Naive thymus-derived CD4-positive, alpha-beta T cell (primary cell): Measurements from ENCODE around the gene STX3. TPM values are rescaled to one million over a fixed set of nuclear protein-coding genes. Genes with fewer than 3 reads are reported as not detected.
"Not testable (repeated sequence)": the region's sequence is repeated elsewhere in the genome, so short reads cannot be mapped to it uniquely, and the experiment has no call there.

ENCODE experiments used
- ATAC-seq: fragments of 150-1000 bp; cut with Tn5 transposase; 2 replicates; pipeline ENCODE4 v1.10.0; 2021; ENCODE audit warnings: mild to moderate bottlenecking, moderate library complexity
- CTCF ChIA-PET: fragments of 350-600 bp; sonication (Branson Sonifier 250); formaldehyde crosslinking; loops from one replicate; lab custom pipeline; 2021; ENCODE audit warnings: antibody characterized with exemption; lab: Charles Lee
- POLR2A ChIA-PET: fragments of 350-600 bp; sonication (Branson Sonifier 250); formaldehyde crosslinking; loops from one replicate; lab custom pipeline; 2021; ENCODE audit warnings: antibody characterized with exemption, inconsistent platforms; lab: Charles Lee
- DNase-seq, 9 donors: peaks; one replicate each; pipeline versions ENCODE4 v3.0.0 to v3.0.0-alpha.2; 2020 to 2022; ENCODE audit warnings: mixed read lengths in 1 of 9
- H3K27ac ChIP-seq: one replicate; pipeline ENCODE4 v1.7.0; 2013; ENCODE audit warnings: mild to moderate bottlenecking, low read depth, low read length, moderate library complexity
- H3K27me3 ChIP-seq, 2 donors: one replicate each; pipeline ENCODE4 v1.7.0; 2013; ENCODE audit warnings: low read length in 2 of 2, mild to moderate bottlenecking in 2 of 2, moderate library complexity in 2 of 2; ENCODE audit not compliant: control insufficient read depth in 2 of 2, insufficient read depth in 2 of 2
- H3K36me3 ChIP-seq, 3 experiments: 1 replicate in 2 of 3; 2 replicates in 1 of 3; pipeline ENCODE4 v1.7.0; 2013; ENCODE audit warnings: low read length in 3 of 3, mild to moderate bottlenecking in 3 of 3, moderate library complexity in 1 of 3; ENCODE audit not compliant: insufficient read depth in 3 of 3, control insufficient read depth in 2 of 3
- H3K4me1 ChIP-seq, 2 donors: one replicate each; pipeline ENCODE4 v1.7.0; 2013; ENCODE audit warnings: low read length in 2 of 2, mild to moderate bottlenecking in 2 of 2, moderate library complexity in 1 of 2; ENCODE audit not compliant: control insufficient read depth in 2 of 2, insufficient read depth in 2 of 2
- H3K4me3 ChIP-seq: 2 replicates; pipeline ENCODE4 v1.7.0; 2013; ENCODE audit warnings: mild to moderate bottlenecking, low read length
- H3K9me3 ChIP-seq, 3 experiments: 1 replicate in 2 of 3; 2 replicates in 1 of 3; pipeline ENCODE4 v1.7.0; 2013; ENCODE audit warnings: low read length in 3 of 3; ENCODE audit not compliant: control insufficient read depth in 2 of 3
- H3K27ac Mint-ChIP-seq, 9 donors: one replicate each; pipeline ENCODE4 v1.8.0; 2020 to 2022; ENCODE audit warnings: mixed read lengths in 9 of 9, mild to moderate bottlenecking in 8 of 9, moderate library complexity in 5 of 9, inconsistent platforms in 2 of 9
- H3K27me3 Mint-ChIP-seq, 5 donors: one replicate each; pipeline ENCODE4 v1.8.0; 2021 to 2022; ENCODE audit warnings: mixed read lengths in 5 of 5, mild to moderate bottlenecking in 1 of 5
- H3K36me3 Mint-ChIP-seq, 5 donors: one replicate each; pipeline ENCODE4 v1.8.0; 2020 to 2022; ENCODE audit warnings: mixed read lengths in 5 of 5, mild to moderate bottlenecking in 3 of 5, inconsistent platforms in 1 of 5
- H3K4me1 Mint-ChIP-seq, 7 donors: one replicate each; pipeline ENCODE4 v1.8.0; 2020 to 2022; ENCODE audit warnings: mixed read lengths in 7 of 7, mild to moderate bottlenecking in 3 of 7, inconsistent platforms in 1 of 7
- H3K4me3 Mint-ChIP-seq, 10 donors: one replicate each; pipeline ENCODE4 v1.8.0; 2020 to 2022; ENCODE audit warnings: mild to moderate bottlenecking in 10 of 10, mixed read lengths in 10 of 10, moderate library complexity in 6 of 10, inconsistent platforms in 2 of 10
- H3K9me3 Mint-ChIP-seq, 11 donors: one replicate each; pipeline ENCODE4 v1.8.0; 2020 to 2022; ENCODE audit warnings: mixed read lengths in 11 of 11, mild to moderate bottlenecking in 4 of 11, inconsistent platforms in 1 of 11, moderate library complexity in 1 of 11
- intact Hi-C, 2 donors: fragments of 100-400 bp; cut with micrococcal nuclease; formaldehyde crosslinking; loops; one replicate each; pipeline ENCODE4 v1.15.1; 2023
- polyA plus RNA-seq, 2 donors: library from polyadenylated mRNA; unstranded; fragments of 300-500 nt; fragmentation: Illumina TruSeq; gene quantifications; one replicate each; pipeline ENCODE4 v1.2.3, GENCODE V29; 2021
- total RNA-seq, 6 experiments: library from RNA in 5 of 6; stranded (reverse) in 5 of 6; gene quantifications; 1 replicate in 5 of 6; 2 replicates in 1 of 6; pipeline ENCODE4 v1.2.3 and lab custom pipeline; 2021 to 2026

STX3 gene
- total and polyA plus RNA-seq, 7 experiments from 2014 or later: 3.5 to 67.4 (median 10.7) TPM

DNA sequence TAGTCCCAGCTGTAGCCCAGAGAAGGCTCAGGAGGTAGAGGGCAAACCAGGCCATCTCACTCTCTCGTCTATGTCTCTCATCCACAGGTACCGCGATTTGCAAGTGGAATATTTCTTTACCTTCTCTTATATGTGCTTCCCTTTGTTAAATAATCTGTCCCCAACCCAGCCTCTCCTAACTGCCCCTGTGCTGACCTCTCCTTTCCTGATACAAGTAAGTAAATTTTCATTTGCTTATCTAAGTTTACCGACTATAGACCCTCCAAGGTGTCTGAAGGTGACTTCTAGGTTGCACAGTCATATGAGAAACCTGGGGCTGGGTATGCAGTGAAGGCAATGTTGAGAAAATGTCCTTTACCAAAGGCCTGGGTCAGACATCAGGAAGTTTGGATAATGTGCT is 90.2 kb downstream of the STX3 start, which contains the start of gene CBLIF:
Gene CBLIF, minus strand, starts transcription at position 101 of the 400 bp plus-strand sequence. Its CDS starts 46 bp downstream, at position 55.
- Mint-ChIP-seq H3K27ac (no peak within 1 kb of the TSS), H3K36me3 (no peaks in the 10 kb centered on the region), H3K9me3 (peaks cover 0 to 6% (median 0%) of the 10 kb centered on the region in 11 donors), H3K27me3 (peaks cover 0 to 10% (median 6%) of the 10 kb centered on the region in 5 donors), H3K4me1 (no peaks in the 10 kb centered on the region), H3K4me3 (no peak within 1 kb of the TSS)
- POLR2A ChIA-PET: no interaction called here
- ATAC-seq: no peak
- no peak for DNase-seq
- CTCF ChIA-PET: no interaction called here
- Histone ChIP-seq H3K27me3 (no peaks in the 10 kb centered on the region), H3K4me1 (no peaks in the 10 kb centered on the region), H3K9me3 (no peaks in the 10 kb centered on the region), H3K36me3 (no peaks in the 10 kb centered on the region), H3K4me3 (no peak within 1 kb of the TSS), H3K27ac (no peak within 1 kb of the TSS)
- intact Hi-C loops: no loop called here

DNA sequence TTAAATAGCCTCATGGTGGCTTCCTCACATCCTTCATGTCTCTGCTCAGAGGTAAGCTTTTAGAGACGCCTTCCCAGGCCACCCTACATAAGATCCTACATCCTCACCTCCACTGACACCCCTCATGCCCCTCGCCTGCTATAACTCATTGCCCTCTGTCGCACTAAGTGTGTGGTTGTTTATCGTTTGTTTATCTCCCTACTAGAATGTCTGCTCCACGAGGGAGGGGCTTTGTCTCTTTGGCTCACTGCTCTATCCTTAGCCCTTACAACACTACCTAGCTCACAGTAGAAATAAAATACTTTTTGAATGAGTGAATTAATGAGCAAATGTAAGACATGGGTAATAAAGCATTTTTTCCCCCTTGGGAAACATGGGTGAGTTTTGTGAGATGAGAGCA is 91.4 kb downstream of the STX3 start:
- Histone ChIP-seq H3K27me3 (no peaks in the 10 kb centered on the region), H3K4me1 (no peaks in the 10 kb centered on the region), H3K4me3 (no peak overlapping the region), H3K9me3 (no peaks in the 10 kb centered on the region), H3K36me3 (no peaks in the 10 kb centered on the region), H3K27ac (no peak overlapping the region)
- Mint-ChIP-seq H3K9me3 (peaks cover 0 to 9% (median 0%) of the 10 kb centered on the region in 11 donors), H3K36me3 (no peaks in the 10 kb centered on the region), H3K4me1 (no peaks in the 10 kb centered on the region), H3K4me3 (no peak overlapping the region), H3K27me3 (peaks cover 0 to 10% (median 8%) of the 10 kb centered on the region in 5 donors), H3K27ac (no peak overlapping the region)
- ChIA-PET CTCF (no interaction called here), POLR2A (no interaction called here)
- ATAC-seq: no peak
- intact Hi-C loops: no loop called here
- DNase-seq: no peak

DNA sequence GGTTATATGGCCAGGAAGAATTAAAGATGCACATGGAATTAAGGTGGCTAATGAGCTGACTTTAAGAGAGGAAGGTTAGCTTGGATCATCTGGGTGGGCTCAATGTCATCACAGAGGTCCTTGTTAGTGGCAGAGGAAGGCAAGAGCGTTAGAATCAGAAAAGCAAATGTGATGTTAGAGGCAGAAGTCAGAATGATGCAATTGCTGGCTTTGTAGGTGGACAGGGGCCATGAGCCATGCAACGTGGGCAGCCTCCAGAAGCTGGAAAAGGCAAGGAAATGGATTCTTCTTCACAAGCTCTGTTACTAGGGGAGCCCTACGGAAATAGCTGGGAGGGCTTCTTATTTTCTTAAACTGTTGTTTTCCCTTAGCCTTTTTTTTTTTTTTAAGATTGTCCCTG is 92.5 kb downstream of the STX3 start:
- CTCF ChIA-PET: no interaction called here
- Mint-ChIP-seq H3K27me3 (peaks cover 0 to 8% (median 4%) of the 10 kb centered on the region in 5 donors), H3K4me1 (no peaks in the 10 kb centered on the region), H3K27ac (no peak overlapping the region), H3K36me3 (no peaks in the 10 kb centered on the region), H3K4me3 (no peak overlapping the region), H3K9me3 (peaks cover 0 to 9% (median 0%) of the 10 kb centered on the region in 11 donors)
- Histone ChIP-seq H3K27ac (no peak overlapping the region), H3K4me3 (no peak overlapping the region), H3K27me3 (no peaks in the 10 kb centered on the region), H3K4me1 (no peaks in the 10 kb centered on the region), H3K9me3 (no peaks in the 10 kb centered on the region), H3K36me3 (no peaks in the 10 kb centered on the region)
- no peak for ATAC-seq
- no peak for DNase-seq
- intact Hi-C loops: no loop called here
- POLR2A ChIA-PET: no interaction called here

DNA sequence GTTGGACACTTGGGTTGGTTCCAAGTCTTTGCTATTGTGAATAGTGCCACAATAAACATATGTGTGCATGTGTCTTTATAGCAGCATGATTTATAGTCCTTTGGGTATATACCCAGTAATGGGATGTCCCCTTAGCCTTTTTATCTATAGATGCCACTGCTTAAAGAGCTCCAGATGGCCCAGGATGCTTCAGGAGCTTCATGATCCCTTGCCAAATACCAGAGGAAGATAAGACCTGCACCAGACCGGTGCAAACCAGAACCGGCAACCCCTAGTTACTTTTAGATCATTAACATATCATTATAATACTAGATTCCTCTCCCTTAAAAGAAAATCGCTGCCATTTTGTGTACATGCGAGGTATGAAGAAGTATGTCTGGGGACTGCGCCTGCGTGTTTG is 93.3 kb downstream of the STX3 start:
- intact Hi-C loops, CTCF ChIA-PET, H3K4me1 Mint-ChIP-seq, H3K36me3 Mint-ChIP-seq, H3K4me3 ChIP-seq, H3K4me3 Mint-ChIP-seq, H3K27me3 ChIP-seq, ATAC-seq, DNase-seq, POLR2A ChIA-PET, H3K4me1 ChIP-seq, H3K27ac Mint-ChIP-seq, H3K36me3 ChIP-seq, H3K9me3 Mint-ChIP-seq, H3K27ac ChIP-seq, H3K9me3 ChIP-seq: not testable (repeated sequence)
- peaks cover 0 to 10% (median 4%) of the 10 kb centered on the region in 5 donors for H3K27me3 Mint-ChIP-seq

- no peak overlapping the region for H3K4me3 ChIP-seq
- no peak overlapping the region for H3K27ac Mint-ChIP-seq
- ChIA-PET POLR2A (no interaction called here), CTCF (no interaction called here)
- DNase-seq: no peak
- H3K27ac ChIP-seq: no peak overlapping the region
- peaks cover 0 to 3% of the 10 kb centered on the region in 2 donors for H3K27me3 ChIP-seq
- intact Hi-C loops: no loop called here
- ATAC-seq: no peak
- no peak overlapping the region for H3K4me3 Mint-ChIP-seq
- no peaks in the 10 kb centered on the region for H3K4me1 Mint-ChIP-seq
- H3K27me3 Mint-ChIP-seq: peaks cover 0 to 12% (median 4%) of the 10 kb centered on the region in 5 donors
- H3K9me3 Mint-ChIP-seq: peaks cover 0 to 9% (median 0%) of the 10 kb centered on the region in 11 donors
- H3K36me3 ChIP-seq: no peaks in the 10 kb centered on the region
- no peaks in the 10 kb centered on the region for H3K9me3 ChIP-seq
- H3K4me1 ChIP-seq: no peaks in the 10 kb centered on the region
- H3K36me3 Mint-ChIP-seq: no peaks in the 10 kb centered on the region
Measured at GRCh38 chr11:59849129-59849528, 94.0 kb downstream of the STX3 start.

- H3K9me3 Mint-ChIP-seq, H3K4me3 ChIP-seq, H3K4me1 Mint-ChIP-seq, H3K27ac ChIP-seq, H3K9me3 ChIP-seq, CTCF ChIA-PET, H3K36me3 ChIP-seq, ATAC-seq, DNase-seq, H3K27me3 ChIP-seq, H3K36me3 Mint-ChIP-seq, H3K4me3 Mint-ChIP-seq, POLR2A ChIA-PET, H3K4me1 ChIP-seq, H3K27ac Mint-ChIP-seq, intact Hi-C loops: not testable (repeated sequence)
- H3K27me3 Mint-ChIP-seq: peaks cover 0 to 12% (median 4%) of the 10 kb centered on the region in 5 donors
Measured at GRCh38 chr11:59849551-59849950, 94.4 kb downstream of the STX3 start.

DNA sequence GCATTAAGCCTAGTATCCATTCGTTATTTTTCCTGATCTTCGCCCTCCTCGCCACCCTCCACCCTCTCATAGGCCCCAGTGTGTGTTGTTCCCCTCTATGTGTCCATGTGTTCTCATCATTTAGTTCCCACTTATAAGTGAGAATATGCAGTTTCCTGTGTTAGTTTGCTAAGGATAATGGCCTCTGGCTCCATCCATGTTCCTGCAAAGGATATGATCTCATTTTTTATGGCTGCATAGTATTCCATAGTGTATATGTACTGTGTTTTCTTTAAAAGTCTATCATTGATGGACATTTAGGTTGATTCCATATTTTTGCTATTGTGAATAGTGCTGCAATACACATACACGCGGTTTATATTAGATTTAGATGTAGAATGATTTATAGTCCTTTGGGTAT is 96.2 kb downstream of the STX3 start:
- H3K4me1 Mint-ChIP-seq, H3K9me3 Mint-ChIP-seq, intact Hi-C loops, H3K27ac Mint-ChIP-seq, H3K27ac ChIP-seq, POLR2A ChIA-PET, H3K4me3 ChIP-seq, H3K4me3 Mint-ChIP-seq, H3K9me3 ChIP-seq, H3K36me3 Mint-ChIP-seq, H3K36me3 ChIP-seq, H3K4me1 ChIP-seq, H3K27me3 ChIP-seq, DNase-seq, ATAC-seq, CTCF ChIA-PET: not testable (repeated sequence)
- peaks cover 4 to 12% (median 4%) of the 10 kb centered on the region in 5 donors for H3K27me3 Mint-ChIP-seq
